ENCODE measurements around the gene PLBD2.

PLBD2 gene

GRCh38 chr12:113326775-113327395 is 31.5 kb upstream of the PLBD2 start:
- Histone ChIP-seq H3K4me3 (ENCODE audit: low read depth, low read length) (no peak overlapping the region), H3K4me1 (ENCODE audit: control insufficient read depth, insufficient read depth, low read length) (no peaks in the 10 kb centered on the region), H3K36me3 (ENCODE audit: control insufficient read depth, insufficient read depth, low read length) (peaks cover 4% of the 10 kb centered on the region), H3K9ac (ENCODE audit: low read depth, low read length) (no peak overlapping the region), H3K9me3 (ENCODE audit: control insufficient read depth, insufficient read depth, low read length) (no peaks in the 10 kb centered on the region), H3K27me3 (ENCODE audit: control insufficient read depth, insufficient read depth, low read length) (no peaks in the 10 kb centered on the region)

GRCh38 chr12:113328368-113328889 is 30.0 kb upstream of the PLBD2 start:
- Histone ChIP-seq H3K36me3 (ENCODE audit: control insufficient read depth, insufficient read depth, low read length) (peaks cover 9% of the 10 kb centered on the region), H3K27me3 (ENCODE audit: control insufficient read depth, insufficient read depth, low read length) (no peaks in the 10 kb centered on the region), H3K4me3 (ENCODE audit: low read depth, low read length) (no peak overlapping the region), H3K9ac (ENCODE audit: low read depth, low read length) (no peak overlapping the region), H3K9me3 (ENCODE audit: control insufficient read depth, insufficient read depth, low read length) (no peaks in the 10 kb centered on the region), H3K4me1 (ENCODE audit: control insufficient read depth, insufficient read depth, low read length) (no peaks in the 10 kb centered on the region)

DNA sequence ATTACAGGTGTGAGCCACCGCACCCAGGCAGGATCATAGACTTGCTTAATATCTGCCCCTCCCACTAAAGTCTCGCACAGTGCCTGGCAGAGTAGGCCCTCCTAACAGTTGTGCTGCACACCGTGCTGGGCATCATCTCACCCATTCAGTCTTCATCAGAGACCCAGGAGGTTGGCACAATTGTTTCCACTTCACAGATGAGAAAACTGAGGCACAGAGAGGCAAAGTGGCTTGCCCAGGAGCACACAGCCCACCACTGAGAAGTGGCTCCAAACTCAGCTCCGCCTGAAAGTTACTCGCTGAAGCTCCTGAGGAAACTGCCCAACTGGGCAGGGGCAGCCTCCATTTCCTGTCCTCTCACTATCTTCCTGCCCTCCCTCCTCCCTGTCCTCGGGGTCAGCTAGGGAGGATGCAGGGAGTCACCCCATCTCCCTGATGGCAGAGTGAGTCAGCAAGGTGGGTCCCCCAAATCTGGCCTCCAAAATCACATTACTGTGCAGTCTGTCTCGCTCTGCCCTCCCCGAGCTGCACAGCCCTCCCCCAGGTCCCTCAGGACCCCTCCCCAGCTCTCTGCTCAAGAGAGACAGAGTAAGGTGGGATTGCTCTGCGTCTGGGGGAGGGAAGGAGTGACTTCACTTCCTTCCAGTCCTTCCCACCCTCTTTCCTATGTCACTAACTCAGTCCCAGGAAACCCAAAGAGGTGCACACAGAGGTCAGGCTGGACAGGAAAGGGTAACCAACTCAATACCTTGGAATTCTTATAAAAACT is 29.2 kb upstream of the PLBD2 start:
- Histone ChIP-seq H3K9ac (ENCODE audit: low read depth, low read length) (no peak overlapping the region), H3K4me1 (ENCODE audit: control insufficient read depth, insufficient read depth, low read length) (no peaks in the 10 kb centered on the region), H3K27me3 (ENCODE audit: control insufficient read depth, insufficient read depth, low read length) (peaks cover 4% of the 10 kb centered on the region), H3K4me3 (ENCODE audit: low read depth, low read length) (no peak overlapping the region), H3K9me3 (ENCODE audit: control insufficient read depth, insufficient read depth, low read length) (no peaks in the 10 kb centered on the region), H3K36me3 (ENCODE audit: control insufficient read depth, insufficient read depth, low read length) (peaks cover 9% of the 10 kb centered on the region)

DNA sequence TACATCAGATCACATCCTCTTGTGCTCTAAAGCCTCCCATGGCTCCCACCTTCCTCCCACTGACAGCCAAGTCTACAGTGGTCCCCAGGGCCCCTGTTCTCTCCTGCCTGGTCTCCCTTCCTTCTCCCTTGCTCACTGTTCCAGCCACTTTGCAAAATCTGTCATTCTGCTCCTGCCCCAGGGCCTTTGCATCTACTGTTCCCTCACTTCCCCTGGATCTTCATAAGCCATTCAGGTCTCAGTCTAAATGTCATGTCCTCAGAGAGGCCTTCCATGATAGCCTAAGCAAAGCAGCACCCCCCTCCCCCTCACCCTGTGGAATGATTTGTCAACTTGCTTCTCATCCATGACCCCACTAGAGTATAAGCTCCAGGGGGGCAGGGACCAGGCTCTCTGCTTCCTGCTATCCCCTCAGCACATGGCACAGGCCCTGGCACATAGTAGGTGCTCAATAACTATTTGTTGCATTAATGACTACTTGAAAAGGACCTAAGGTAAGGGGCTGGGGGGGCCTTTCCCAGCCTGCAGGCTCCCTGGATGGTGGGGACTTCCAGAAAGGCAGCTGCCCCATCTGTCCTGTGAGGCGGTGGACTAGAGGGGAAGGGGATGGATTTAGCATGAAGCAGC is 28.5 kb upstream of the PLBD2 start:
- peaks cover 8% of the 10 kb centered on the region for H3K27me3 ChIP-seq (ENCODE audit: control insufficient read depth, insufficient read depth, low read length)

GRCh38 chr12:113330505-113330904 is 27.9 kb upstream of the PLBD2 start:
- Histone ChIP-seq H3K27me3 (ENCODE audit: control insufficient read depth, insufficient read depth, low read length) (peaks cover 8% of the 10 kb centered on the region), H3K4me1 (ENCODE audit: control insufficient read depth, insufficient read depth, low read length) (no peaks in the 10 kb centered on the region), H3K9me3 (ENCODE audit: control insufficient read depth, insufficient read depth, low read length) (no peaks in the 10 kb centered on the region), H3K4me3 (ENCODE audit: low read depth, low read length) (no peak overlapping the region), H3K36me3 (ENCODE audit: control insufficient read depth, insufficient read depth, low read length) (peaks cover 9% of the 10 kb centered on the region), H3K9ac (ENCODE audit: low read depth, low read length) (no peak overlapping the region)

More for the DNA sequence above, 28.5 kb upstream of the PLBD2 start:
- Histone ChIP-seq H3K36me3 (ENCODE audit: control insufficient read depth, insufficient read depth, low read length) (peaks cover 9% of the 10 kb centered on the region), H3K4me1 (ENCODE audit: control insufficient read depth, insufficient read depth, low read length) (no peaks in the 10 kb centered on the region), H3K9me3 (ENCODE audit: control insufficient read depth, insufficient read depth, low read length) (no peaks in the 10 kb centered on the region), H3K4me3 (ENCODE audit: low read depth, low read length) (no peak overlapping the region), H3K9ac (ENCODE audit: low read depth, low read length) (no peak overlapping the region)

DNA sequence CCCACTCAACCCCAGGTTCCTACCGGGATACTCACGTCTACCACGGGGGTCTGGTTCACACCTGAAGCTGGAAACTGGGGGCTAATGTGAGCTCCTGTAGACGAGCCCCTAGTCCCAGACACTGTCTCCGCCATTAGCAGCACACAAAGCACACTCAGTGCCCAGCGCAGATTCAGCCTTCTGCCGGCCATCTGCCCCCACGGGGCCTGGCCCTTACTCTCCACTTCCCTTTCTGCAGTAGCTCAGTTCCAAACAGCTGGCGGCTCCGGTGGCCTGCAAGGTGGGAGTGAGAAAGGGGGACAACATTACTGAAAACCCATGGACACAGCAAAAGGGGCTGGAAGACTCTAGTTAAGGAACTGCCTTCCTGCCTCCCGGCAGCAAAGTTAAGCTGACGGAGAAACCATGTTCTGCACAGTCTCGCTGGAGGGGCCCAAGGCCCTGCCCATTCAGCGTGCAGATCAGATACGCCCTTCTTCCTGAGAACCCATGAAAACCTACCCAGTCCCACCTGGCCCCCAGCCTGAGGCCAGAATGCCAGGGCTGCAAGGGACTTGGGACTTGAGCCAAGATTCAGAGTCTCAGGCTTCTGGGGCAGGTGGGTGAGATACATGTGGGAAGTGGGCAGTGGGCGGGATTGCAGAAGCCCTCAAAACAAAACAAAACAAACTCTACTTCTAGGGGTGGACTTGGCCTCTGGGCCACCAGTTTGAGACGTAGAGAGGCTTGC is 25.5 kb upstream of the PLBD2 start:
- Histone ChIP-seq H3K9ac (ENCODE audit: low read depth, low read length) (no peak overlapping the region), H3K36me3 (ENCODE audit: control insufficient read depth, insufficient read depth, low read length) (peaks cover 6% of the 10 kb centered on the region), H3K4me1 (ENCODE audit: control insufficient read depth, insufficient read depth, low read length) (no peaks in the 10 kb centered on the region), H3K27me3 (ENCODE audit: control insufficient read depth, insufficient read depth, low read length) (peaks cover 8% of the 10 kb centered on the region), H3K4me3 (ENCODE audit: low read depth, low read length) (no peak overlapping the region), H3K9me3 (ENCODE audit: control insufficient read depth, insufficient read depth, low read length) (no peaks in the 10 kb centered on the region)

DNA sequence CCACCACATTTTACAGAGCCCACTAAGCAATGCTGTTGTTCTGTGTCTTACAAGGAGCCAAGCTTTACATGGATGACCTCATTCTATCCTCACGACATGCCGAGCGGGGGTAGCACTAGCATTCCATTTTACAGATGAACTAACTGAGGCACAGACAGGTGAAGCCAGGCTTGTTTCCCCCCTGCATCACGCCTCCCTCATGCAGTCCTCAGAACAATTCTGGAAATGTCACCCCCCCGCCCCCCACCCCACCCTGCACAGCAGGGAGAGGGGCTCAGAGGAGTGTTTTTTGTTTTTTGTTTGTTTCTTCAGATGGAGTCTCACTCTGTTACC is 25.0 kb upstream of the PLBD2 start:
- Histone ChIP-seq H3K9ac (ENCODE audit: low read depth, low read length) (no peak overlapping the region), H3K36me3 (ENCODE audit: control insufficient read depth, insufficient read depth, low read length) (peaks cover 6% of the 10 kb centered on the region), H3K9me3 (ENCODE audit: control insufficient read depth, insufficient read depth, low read length) (no peaks in the 10 kb centered on the region), H3K4me1 (ENCODE audit: control insufficient read depth, insufficient read depth, low read length) (no peaks in the 10 kb centered on the region), H3K4me3 (ENCODE audit: low read depth, low read length) (no peak overlapping the region), H3K27me3 (ENCODE audit: control insufficient read depth, insufficient read depth, low read length) (peaks cover 8% of the 10 kb centered on the region)

GRCh38 chr12:113333877-113334785 is 24.3 kb upstream of the PLBD2 start:
- no peak overlapping the region for H3K9ac ChIP-seq (ENCODE audit: low read depth, low read length)
- H3K27me3 ChIP-seq (ENCODE audit: control insufficient read depth, insufficient read depth, low read length) = peaks cover 8% of the 10 kb centered on the region
- H3K36me3 ChIP-seq (ENCODE audit: control insufficient read depth, insufficient read depth, low read length) = peaks cover 6% of the 10 kb centered on the region
- peak overlapping the region; percentile 52 for H3K4me3 ChIP-seq (ENCODE audit: low read depth, low read length)
- no peaks in the 10 kb centered on the region for H3K9me3 ChIP-seq (ENCODE audit: control insufficient read depth, insufficient read depth, low read length)
- H3K4me1 ChIP-seq (ENCODE audit: control insufficient read depth, insufficient read depth, low read length) = no peaks in the 10 kb centered on the region

DNA sequence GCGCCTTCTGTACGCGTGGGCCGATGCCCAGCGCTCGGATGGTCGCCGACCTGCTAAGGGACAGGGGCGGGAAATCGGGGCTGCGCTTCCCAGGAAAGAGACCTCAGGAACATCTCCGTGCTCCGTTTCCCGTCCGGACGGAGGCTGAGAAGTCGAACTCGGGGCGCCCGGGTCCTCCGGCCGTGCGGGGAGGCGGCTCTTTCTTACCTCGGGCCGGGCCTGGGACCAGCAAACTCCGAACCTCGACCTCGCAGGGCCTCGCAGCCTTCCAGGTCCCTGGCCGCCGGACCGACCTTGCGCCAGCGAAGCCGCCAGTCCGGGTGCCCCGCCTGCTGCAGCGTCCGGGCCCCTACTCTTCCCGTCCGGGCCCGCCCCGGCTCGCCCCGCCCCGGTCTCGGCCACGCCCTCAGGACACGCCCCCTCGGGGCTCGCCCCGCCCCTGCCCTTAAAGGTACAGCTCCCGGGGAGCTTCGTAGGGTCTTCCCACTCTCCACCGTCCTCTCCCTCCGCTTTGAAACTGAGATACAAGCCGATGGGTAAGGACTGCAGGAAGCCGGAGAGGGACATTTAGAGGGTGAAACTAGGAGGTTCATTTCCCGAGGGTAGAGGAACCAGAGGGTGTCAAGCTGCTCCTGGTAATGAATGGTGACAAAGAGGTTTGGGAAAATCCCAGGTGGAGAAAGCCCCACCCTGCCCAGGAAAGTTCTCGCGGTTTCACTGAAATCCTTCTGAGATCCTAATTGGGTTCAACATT is 23.4 kb upstream of the PLBD2 start, which contains the start of gene SLC8B1:
Gene SLC8B1, minus strand, starts transcription at position 324 of the 754 bp plus-strand sequence. CDS start 2,231 bp downstream, outside the sequence.
- Histone ChIP-seq H3K9ac (ENCODE audit: low read depth, low read length) (no peak within 1 kb of the TSS), H3K36me3 (ENCODE audit: control insufficient read depth, insufficient read depth, low read length) (peaks cover 6% of the 10 kb centered on the region), H3K27me3 (ENCODE audit: control insufficient read depth, insufficient read depth, low read length) (peaks cover 8% of the 10 kb centered on the region), H3K4me1 (ENCODE audit: control insufficient read depth, insufficient read depth, low read length) (no peaks in the 10 kb centered on the region), H3K9me3 (ENCODE audit: control insufficient read depth, insufficient read depth, low read length) (no peaks in the 10 kb centered on the region), H3K4me3 (ENCODE audit: low read depth, low read length) (peak within 1 kb of the TSS; percentile 52)

- H3K36me3 ChIP-seq (ENCODE audit: control insufficient read depth, insufficient read depth, low read length) = no peaks in the 10 kb centered on the region
- no peaks in the 10 kb centered on the region for H3K4me1 ChIP-seq (ENCODE audit: control insufficient read depth, insufficient read depth, low read length)
- H3K4me3 ChIP-seq (ENCODE audit: low read depth, low read length) = no peak overlapping the region
- H3K9ac ChIP-seq (ENCODE audit: low read depth, low read length) = no peak overlapping the region
- peaks cover under 1% of the 10 kb centered on the region for H3K27me3 ChIP-seq (ENCODE audit: control insufficient read depth, insufficient read depth, low read length)
- H3K9me3 ChIP-seq (ENCODE audit: control insufficient read depth, insufficient read depth, low read length) = no peaks in the 10 kb centered on the region
Measured at GRCh38 chr12:113339540-113339939, 18.8 kb upstream of the PLBD2 start.
